Trophoblast cell (in vitro differentiated cells and primary cell): Measurements from ENCODE around the gene SIGLEC12.

Experiments
- DNase-seq, 2 donors: peaks; one replicate each; pipeline ENCODE4 v3.0.0-alpha.2; 2016
- H2AFZ ChIP-seq: 2 replicates; pipeline ENCODE4 v1.6.1; 2013; ENCODE audit warnings: low read length, moderate library complexity, mild to moderate bottlenecking; ENCODE audit not compliant: insufficient read depth, poor library complexity
- H2AK5ac ChIP-seq: 2 replicates; pipeline ENCODE4 v1.6.1; 2013; ENCODE audit warnings: mild to moderate bottlenecking, low read length
- H2BK120ac ChIP-seq: 2 replicates; pipeline ENCODE4 v1.6.1; 2013; ENCODE audit warnings: low read length, mild to moderate bottlenecking, moderate library complexity; ENCODE audit not compliant: insufficient read depth, poor library complexity
- H2BK12ac ChIP-seq: 2 replicates; pipeline ENCODE4 v1.6.1; 2013; ENCODE audit warnings: mild to moderate bottlenecking, low read length, moderate library complexity
- H2BK5ac ChIP-seq: 2 replicates; pipeline ENCODE4 v1.6.1; 2013; ENCODE audit warnings: low read length, low read depth, moderate library complexity, mild to moderate bottlenecking; ENCODE audit not compliant: poor library complexity
- H3K14ac ChIP-seq: 2 replicates; pipeline ENCODE4 v1.6.1; 2013; ENCODE audit warnings: mild to moderate bottlenecking, low read length
- H3K18ac ChIP-seq: 2 replicates; pipeline ENCODE4 v1.6.1; 2013; ENCODE audit warnings: mild to moderate bottlenecking, low read length
- H3K23ac ChIP-seq: 2 replicates; pipeline ENCODE4 v1.6.1; 2013; ENCODE audit warnings: low read length
- H3K27ac ChIP-seq: 2 replicates; pipeline ENCODE4 v1.5.1; 2013; ENCODE audit warnings: low read depth, mild to moderate bottlenecking, inconsistent platforms, low read length, moderate library complexity
- H3K27me3 ChIP-seq: 2 replicates; pipeline ENCODE4 v1.6.1; 2013; ENCODE audit warnings: inconsistent platforms, mild to moderate bottlenecking, low read length, moderate library complexity; ENCODE audit not compliant: insufficient read depth
- H3K36me3 ChIP-seq, 2 experiments: 1 replicate in 1 of 2; 2 replicates in 1 of 2; pipeline ENCODE4 v1.6.1; 2013; ENCODE audit warnings: low read length in 2 of 2, mild to moderate bottlenecking in 2 of 2, moderate library complexity in 1 of 2; ENCODE audit not compliant: insufficient read depth in 2 of 2, control insufficient read depth in 1 of 2
- H3K4ac ChIP-seq: 2 replicates; pipeline ENCODE4 v1.6.1; 2013; ENCODE audit warnings: low read depth, mild to moderate bottlenecking, low read length, moderate library complexity
- H3K4me1 ChIP-seq, 2 experiments: 1 replicate in 1 of 2; 2 replicates in 1 of 2; pipeline ENCODE4 v1.6.1; 2013; ENCODE audit warnings: low read length in 2 of 2, mild to moderate bottlenecking in 2 of 2, moderate library complexity in 1 of 2; ENCODE audit not compliant: insufficient read depth in 2 of 2, control insufficient read depth in 1 of 2
- H3K4me2 ChIP-seq: 2 replicates; pipeline ENCODE4 v1.6.1; 2013; ENCODE audit warnings: inconsistent platforms, mild to moderate bottlenecking, low read length, moderate library complexity
- H3K4me3 ChIP-seq: 2 replicates; pipeline ENCODE4 v1.5.1; 2013; ENCODE audit warnings: mild to moderate bottlenecking, low read depth, low read length, inconsistent platforms
- H3K79me1 ChIP-seq: one replicate; pipeline ENCODE4 v1.6.1; 2013; ENCODE audit warnings: low read length
- H3K79me2 ChIP-seq: 2 replicates; pipeline ENCODE4 v1.6.1; 2013; ENCODE audit warnings: low read length, mild to moderate bottlenecking; ENCODE audit not compliant: control insufficient read depth, insufficient read depth, poor library complexity
- H3K9ac ChIP-seq: 2 replicates; pipeline ENCODE4 v1.6.1; 2013; ENCODE audit warnings: mild to moderate bottlenecking, low read length
- H3K9me3 ChIP-seq: 2 replicates; pipeline ENCODE4 v1.6.1; 2013; ENCODE audit warnings: low read depth, mild to moderate bottlenecking, control low read depth, inconsistent platforms, low read length; ENCODE audit not compliant: insufficient read depth
- H4K12ac ChIP-seq: 2 replicates; pipeline ENCODE4 v1.6.1; 2013; ENCODE audit warnings: low read depth, mild to moderate bottlenecking, low read length, moderate library complexity
- H4K8ac ChIP-seq: 2 replicates; pipeline ENCODE4 v1.6.1; 2013; ENCODE audit warnings: low read depth, mild to moderate bottlenecking, low read length, moderate library complexity
- H4K91ac ChIP-seq: one replicate; pipeline ENCODE4 v1.6.1; 2013; ENCODE audit warnings: low read depth, mild to moderate bottlenecking, low read length, moderate library complexity
- WGBS: extraction: QIAGEN DNeasy Blood & Tissue Kit; methylation state at CpG from one replicate; pipeline ENCODE4 v1.1.7; 2013; ENCODE audit warnings: missing lambda C conversion rate; ENCODE audit not compliant: insufficient read length, insufficient coverage; ENCODE audit errors: extremely low coverage; 5-methylcytosine and 5-hydroxymethylcytosine counted together

SIGLEC12 gene

DNA sequence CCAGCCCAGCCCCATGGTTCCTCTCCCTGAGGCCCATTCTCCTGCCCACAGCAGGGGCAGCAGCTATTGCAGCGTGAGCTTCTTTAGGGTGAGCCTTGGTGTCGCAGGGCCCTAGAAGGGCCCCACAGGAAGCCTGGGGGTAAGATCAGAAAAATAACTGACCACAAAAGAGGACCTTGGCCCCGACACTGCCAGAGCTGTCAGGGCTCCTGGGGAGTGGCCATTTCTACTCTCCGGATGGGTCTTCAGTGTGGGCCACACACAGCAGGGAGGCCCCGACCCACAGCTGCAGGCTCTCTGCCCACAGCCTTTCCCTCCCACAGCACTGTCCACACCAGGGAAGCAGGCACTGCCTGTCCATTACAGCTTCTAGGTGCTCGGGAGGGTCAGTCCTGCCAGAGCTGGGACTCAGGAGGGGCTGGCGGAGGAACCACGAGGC lies 39.9 kb downstream of the SIGLEC12 start:
- no peaks in the 10 kb centered on the region for H3K4me1 ChIP-seq

DNA sequence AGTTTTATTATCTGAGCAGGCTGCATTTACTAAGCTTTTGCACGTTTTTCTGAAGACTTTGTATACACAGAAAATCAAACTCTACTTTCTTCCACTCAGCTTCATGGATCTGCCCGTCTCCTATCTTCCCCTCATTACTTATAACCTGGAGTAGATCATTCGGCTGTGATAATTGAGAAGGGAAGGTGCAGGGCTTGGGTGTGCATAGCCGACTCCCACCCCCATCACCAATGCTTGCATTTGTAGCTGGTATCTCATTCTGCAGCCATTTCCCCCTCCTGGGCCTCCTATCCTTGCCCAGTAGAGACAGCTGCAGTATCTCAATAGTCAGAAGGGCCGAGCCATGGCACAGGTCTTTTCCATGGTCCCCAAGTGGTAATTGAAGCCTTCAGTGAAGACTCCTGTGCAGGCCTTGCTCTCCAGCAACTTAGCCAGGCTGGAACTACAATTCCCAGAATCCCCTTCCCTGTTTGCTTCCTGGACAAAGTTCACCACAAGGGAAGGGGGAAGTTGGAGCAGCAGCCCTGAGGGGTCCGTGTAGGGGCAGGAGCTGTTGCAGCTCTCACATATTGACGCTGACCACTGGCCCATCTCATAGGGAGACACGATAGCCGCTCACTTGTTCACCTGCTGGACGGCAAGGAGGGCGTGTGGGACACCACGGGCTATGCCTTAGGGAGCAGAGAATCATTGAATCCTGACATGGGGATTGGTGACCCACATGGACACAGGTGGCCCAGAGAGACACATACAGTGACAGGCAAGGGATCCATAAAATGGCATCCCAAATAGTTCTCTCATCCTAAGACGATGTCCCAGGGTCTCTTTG lies 41.2 kb downstream of the SIGLEC12 start:
- Histone ChIP-seq H2BK5ac (no peak overlapping the region), H3K18ac (no peak overlapping the region), H3K79me1 (peaks cover 1% of the 10 kb centered on the region), H2BK120ac (no peak overlapping the region), H3K4me1 (no peaks in the 10 kb centered on the region), H3K4me2 (peak overlapping the region; percentile 25), H2AFZ (peak overlapping the region; percentile 8), H2AK5ac (no peak overlapping the region), H4K8ac (peak overlapping the region; percentile 77), H3K9me3 (peaks cover 24% of the 10 kb centered on the region), H3K27ac (no peak overlapping the region), H3K79me2 (no peaks in the 10 kb centered on the region), H3K23ac (no peak overlapping the region), H4K91ac (no peak overlapping the region), H3K4ac (no peak overlapping the region), H2BK12ac (no peak overlapping the region), H3K14ac (no peak overlapping the region), H3K27me3 (no peaks in the 10 kb centered on the region), H3K9ac (no peak overlapping the region), H3K4me3 (no peak overlapping the region), H4K12ac (peak overlapping the region; percentile 68), H3K36me3 (no peaks in the 10 kb centered on the region)
- DNase-seq: peak in 1 of 2 donors; percentile 21
- no CpG with 5 or more reads among the region's 13 CpGs for WGBS

More for the DNA sequence above, 39.9 kb downstream of the SIGLEC12 start:
- Histone ChIP-seq H3K27me3 (no peaks in the 10 kb centered on the region), H4K12ac (no peak overlapping the region), H3K4me3 (no peak overlapping the region), H4K8ac (no peak overlapping the region), H3K14ac (no peak overlapping the region), H2BK12ac (no peak overlapping the region), H3K79me1 (peaks cover 1% of the 10 kb centered on the region), H3K9me3 (peaks cover 21% of the 10 kb centered on the region), H2AK5ac (no peak overlapping the region), H3K4ac (no peak overlapping the region), H3K18ac (no peak overlapping the region), H3K9ac (no peak overlapping the region), H2AFZ (no peak overlapping the region), H2BK120ac (no peak overlapping the region), H4K91ac (no peak overlapping the region), H3K23ac (no peak overlapping the region), H3K36me3 (no peaks in the 10 kb centered on the region), H3K4me2 (no peak overlapping the region), H2BK5ac (no peak overlapping the region), H3K27ac (no peak overlapping the region), H3K79me2 (no peaks in the 10 kb centered on the region)
- no peak for DNase-seq
- WGBS: no CpG with 5 or more reads among the region's 8 CpGs

GRCh38 chr19:51458899-51459505 lies 42.6 kb downstream of the SIGLEC12 start:
- no peak overlapping the region for H3K18ac ChIP-seq
- H3K9ac ChIP-seq: no peak overlapping the region
- H3K4me2 ChIP-seq: no peak overlapping the region
- WGBS: no CpG with 5 or more reads among the region's 14 CpGs
- H4K91ac ChIP-seq: no peak overlapping the region
- peaks cover 1% of the 10 kb centered on the region for H3K79me1 ChIP-seq
- no peak overlapping the region for H3K4ac ChIP-seq
- no peak overlapping the region for H3K14ac ChIP-seq
- no peak overlapping the region for H2BK120ac ChIP-seq
- H3K36me3 ChIP-seq: no peaks in the 10 kb centered on the region
- H3K23ac ChIP-seq: no peak overlapping the region
- no peak overlapping the region for H2BK5ac ChIP-seq
- H4K12ac ChIP-seq: no peak overlapping the region
- H3K79me2 ChIP-seq: no peaks in the 10 kb centered on the region
- no peaks in the 10 kb centered on the region for H3K27me3 ChIP-seq
- no peak overlapping the region for H4K8ac ChIP-seq
- no peak overlapping the region for H3K27ac ChIP-seq
- H2AFZ ChIP-seq: no peak overlapping the region
- DNase-seq: no peak
- H3K9me3 ChIP-seq: peaks cover 29% of the 10 kb centered on the region
- H3K4me1 ChIP-seq: no peaks in the 10 kb centered on the region
- no peak overlapping the region for H2BK12ac ChIP-seq
- H2AK5ac ChIP-seq: no peak overlapping the region
- H3K4me3 ChIP-seq: no peak overlapping the region

- H4K8ac ChIP-seq: no peak within 1 kb of the TSS
- H4K12ac ChIP-seq: no peak within 1 kb of the TSS
- peak within 1 kb of the TSS; percentile 36 for H3K4me3 ChIP-seq
- H3K9ac ChIP-seq: no peak within 1 kb of the TSS
- H3K4me1 ChIP-seq: no peaks in the 10 kb centered on the region
- H3K18ac ChIP-seq: no peak within 1 kb of the TSS
- H3K9me3 ChIP-seq: peaks cover 29% of the 10 kb centered on the region
- no peak within 1 kb of the TSS for H4K91ac ChIP-seq
- H2AK5ac ChIP-seq: no peak within 1 kb of the TSS
- H3K4ac ChIP-seq: no peak within 1 kb of the TSS
- H3K23ac ChIP-seq: no peak within 1 kb of the TSS
- no peak within 1 kb of the TSS for H3K27ac ChIP-seq
- H3K36me3 ChIP-seq: no peaks in the 10 kb centered on the region
- H2AFZ ChIP-seq: no peak within 1 kb of the TSS
- H3K14ac ChIP-seq: no peak within 1 kb of the TSS
- H3K79me2 ChIP-seq: no peaks in the 10 kb centered on the region
- no peak within 1 kb of the TSS for H2BK5ac ChIP-seq
- H3K27me3 ChIP-seq: no peaks in the 10 kb centered on the region
- H3K4me2 ChIP-seq: no peak within 1 kb of the TSS
- no peak within 1 kb of the TSS for H2BK12ac ChIP-seq
- no peak for DNase-seq
- H2BK120ac ChIP-seq: no peak within 1 kb of the TSS
- whole genome bisulfite sequencing: no CpG with 5 or more reads among the region's 10 CpGs
- H3K79me1 ChIP-seq: peaks cover 1% of the 10 kb centered on the region
Observed at GRCh38 chr19:51458051-51458645, 43.5 kb downstream of the SIGLEC12 start, which contains the start of gene SIGLEC8. Gene SIGLEC8, minus strand, starts transcription at chr19:51458454. Its CDS starts 67 bp downstream, at chr19:51458387.
